Measurements from ENCODE around the gene RAB3GAP1. TPM values are rescaled to one million over a fixed set of nuclear protein-coding genes. Genes with fewer than 3 reads are reported as not detected.
A peak's percentile ranks its signal among the peaks of the same experiment; 100 is the strongest.
"Not testable (repeated sequence)": the region's sequence is repeated elsewhere in the genome, so short reads cannot be mapped to it uniquely, and the experiment has no call there.

Gene RAB3GAP1
- 63.6 TPM for total RNA-seq

DNA sequence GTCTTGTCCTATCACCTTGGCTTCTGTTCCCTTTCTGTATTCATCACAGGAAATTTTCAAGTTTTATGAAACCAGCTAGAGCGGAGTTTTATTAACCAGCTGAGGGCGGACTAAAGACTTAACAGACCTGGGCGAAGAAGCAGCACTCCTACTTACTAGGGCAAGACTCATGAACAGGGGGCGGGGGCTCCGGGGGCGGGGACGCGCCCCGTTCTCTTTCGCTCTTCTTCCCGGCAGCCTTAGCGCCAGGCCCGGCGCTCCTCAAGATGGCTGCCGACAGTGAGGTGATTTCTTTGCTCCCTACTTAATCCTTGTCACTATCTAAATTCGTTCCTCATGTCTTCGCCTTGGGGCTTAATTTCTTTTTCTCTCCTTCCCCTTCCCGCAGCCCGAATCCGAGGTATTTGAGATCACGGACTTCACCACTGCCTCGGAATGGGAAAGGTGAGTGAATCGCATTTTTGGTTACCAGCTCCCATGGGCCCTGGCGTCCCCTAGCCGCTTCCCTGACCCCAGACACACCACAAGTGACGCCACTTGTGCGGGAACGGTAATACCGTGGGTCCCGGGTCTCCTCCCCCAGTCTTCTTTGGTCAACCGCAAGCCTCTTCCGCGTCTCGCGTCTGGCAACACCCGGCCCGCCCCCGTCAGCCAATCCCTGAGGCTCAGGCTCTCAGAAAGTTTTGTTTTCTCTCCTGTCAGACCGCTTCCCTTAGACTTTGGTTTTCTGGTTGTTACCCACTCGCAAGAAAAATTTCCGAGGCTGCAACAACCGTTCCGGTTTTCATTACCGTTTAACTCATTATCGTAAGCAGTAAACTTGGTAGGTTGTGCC lies at the start of gene RAB3GAP1:
Gene RAB3GAP1, plus strand, starts transcription at position 251 of the 835 bp plus-strand sequence. Its CDS starts 16 bp downstream, at position 267.
- DNase-seq = peak; percentile 92

DNA sequence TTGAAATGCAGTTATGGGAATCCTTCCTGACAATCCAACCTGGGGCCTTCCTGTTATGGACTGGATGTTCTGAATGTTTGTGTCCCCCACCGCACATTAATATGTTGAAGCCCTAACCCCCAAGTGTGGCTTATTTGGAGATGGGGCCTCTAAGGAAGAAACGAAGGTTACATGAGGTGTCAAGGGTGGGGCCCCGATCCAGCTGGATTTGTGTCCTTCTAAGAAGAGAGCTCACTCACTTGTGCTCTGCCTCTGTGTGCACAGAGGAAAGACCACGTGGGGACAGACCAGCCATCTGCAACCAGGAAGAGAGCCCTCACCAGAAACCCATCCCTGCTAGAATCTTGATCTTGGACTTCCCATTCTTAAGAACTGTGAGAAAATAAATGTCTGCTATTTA lies 49.3 kb upstream of the RAB3GAP1 start:
- no peak for DNase-seq

DNA sequence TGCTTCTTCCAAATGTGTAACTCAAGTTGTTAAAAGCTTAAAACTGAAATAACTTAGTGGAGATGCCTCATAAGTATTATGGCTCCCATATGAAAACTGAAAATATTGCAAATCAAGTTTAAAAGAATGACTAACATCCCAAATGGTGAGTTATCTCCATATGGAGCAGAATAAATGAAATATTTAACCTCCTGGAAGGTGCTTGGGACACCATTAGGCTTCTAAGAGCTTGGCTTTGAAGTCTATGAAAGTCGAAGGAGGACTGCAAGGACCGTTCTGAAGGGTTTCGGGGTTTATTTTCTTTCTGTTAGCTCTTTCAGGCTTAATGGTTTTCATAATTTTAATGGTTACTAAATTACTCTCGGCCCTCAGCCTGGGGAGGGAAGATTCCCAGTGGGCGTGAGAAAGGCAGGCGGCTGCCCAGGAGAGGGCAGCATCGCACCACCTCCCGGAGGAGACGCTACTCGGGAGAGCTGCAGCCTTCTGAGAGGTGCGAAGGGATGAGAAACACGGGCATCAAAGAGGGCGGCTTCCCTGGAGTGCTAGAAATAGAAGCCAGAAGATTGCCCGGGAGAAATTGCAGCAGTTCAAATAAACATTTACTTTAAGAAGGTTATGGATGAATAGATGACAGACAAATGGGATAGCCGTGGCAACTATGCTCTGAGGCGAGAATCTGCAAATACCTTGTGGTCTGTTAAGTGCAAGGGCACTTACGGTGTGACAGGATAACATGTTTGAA lies 47.9 kb upstream of the RAB3GAP1 start:
- DNase-seq = peak; percentile 80

DNA sequence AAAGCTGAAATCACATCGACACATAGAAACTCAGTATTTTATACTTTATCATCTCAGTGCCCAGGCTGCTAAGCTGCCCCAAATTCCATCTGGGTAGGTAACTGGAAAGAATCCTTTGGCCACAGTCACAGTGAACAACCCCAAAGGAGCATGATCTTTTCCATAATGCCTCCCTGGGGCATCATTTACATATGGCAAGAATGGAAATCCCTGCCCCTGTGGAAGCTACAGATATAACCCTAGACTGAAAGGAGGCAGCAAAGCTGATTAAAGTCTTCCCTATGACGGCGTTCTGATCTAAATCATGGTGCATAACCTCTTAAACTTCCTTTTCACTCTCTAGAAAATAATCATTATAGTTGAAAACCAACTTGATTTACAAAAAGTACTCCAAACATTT lies 46.3 kb upstream of the RAB3GAP1 start:
- DNase-seq = no peak

DNA sequence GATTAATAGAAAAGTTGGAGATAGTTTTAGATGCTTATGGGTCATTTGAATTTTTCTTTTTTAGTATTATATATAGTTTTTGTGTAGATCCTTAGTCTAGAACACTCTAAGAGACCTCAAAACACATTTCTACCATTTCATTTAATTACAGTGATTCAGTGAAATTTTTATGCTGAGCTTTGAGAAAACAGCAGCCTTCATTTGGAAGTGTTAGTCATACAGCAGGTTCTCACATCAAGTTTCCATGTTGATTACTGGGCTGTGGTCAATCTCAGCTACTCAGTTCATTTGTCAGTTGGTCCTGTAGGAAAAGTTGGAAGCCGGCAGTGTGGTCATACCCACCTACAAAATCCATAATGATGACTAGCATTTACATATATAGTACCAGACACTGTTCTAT lies 42.8 kb upstream of the RAB3GAP1 start:
- DNase-seq = no peak

DNA sequence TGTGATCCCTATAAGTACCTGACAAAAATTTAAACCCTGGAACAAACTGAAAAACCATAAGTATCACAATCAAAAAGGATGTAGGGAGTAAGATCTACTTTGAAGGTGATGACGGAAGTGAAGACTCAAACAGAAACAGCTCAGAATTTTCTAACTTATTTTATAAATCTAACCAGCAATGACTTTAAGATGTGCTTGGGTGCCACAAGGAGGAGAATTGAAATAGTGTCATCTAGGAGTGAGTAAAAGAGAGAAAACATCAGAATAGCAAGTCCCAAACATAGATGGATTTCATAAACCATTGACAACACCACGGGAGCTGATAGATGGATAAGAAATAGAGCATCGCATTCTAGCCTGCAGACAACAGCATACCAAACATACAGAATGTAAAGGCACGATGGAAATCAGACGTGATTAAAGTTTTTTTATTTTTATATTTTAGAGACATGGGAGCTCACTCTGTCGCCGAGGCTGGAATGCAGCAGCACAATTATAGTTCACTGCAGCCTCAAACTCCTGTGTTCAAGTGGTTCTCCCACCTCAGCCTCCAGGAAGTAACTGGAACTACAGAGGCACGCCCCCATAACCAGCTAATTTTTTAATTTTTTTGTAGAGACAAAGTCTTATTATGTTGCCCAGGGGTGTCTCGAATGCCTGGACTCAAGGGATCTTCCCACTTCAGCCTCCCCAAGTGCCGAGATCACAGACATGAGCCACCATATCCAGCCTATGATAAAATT lies 41.7 kb upstream of the RAB3GAP1 start:
- DNase-seq = no peak

DNA sequence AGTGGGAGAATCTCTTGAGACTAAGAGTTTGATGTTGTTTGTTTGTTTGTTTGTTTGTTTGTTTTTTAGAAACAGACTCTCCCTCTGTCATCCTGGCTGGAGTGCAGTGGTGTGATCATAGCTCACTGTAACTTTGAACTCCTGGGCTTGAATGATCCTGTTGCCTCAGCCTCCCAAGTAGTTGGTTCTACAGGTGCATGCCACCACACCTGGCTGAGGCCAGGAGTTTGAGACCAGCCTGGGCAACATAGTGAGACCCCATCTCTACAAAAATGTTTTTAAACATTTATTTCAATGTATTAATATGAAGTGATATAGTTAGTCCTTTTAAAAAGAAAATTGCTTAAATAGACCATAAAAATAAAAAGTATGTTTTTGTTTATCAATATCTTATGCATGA lies 40.5 kb upstream of the RAB3GAP1 start:
- no peak for DNase-seq

DNA sequence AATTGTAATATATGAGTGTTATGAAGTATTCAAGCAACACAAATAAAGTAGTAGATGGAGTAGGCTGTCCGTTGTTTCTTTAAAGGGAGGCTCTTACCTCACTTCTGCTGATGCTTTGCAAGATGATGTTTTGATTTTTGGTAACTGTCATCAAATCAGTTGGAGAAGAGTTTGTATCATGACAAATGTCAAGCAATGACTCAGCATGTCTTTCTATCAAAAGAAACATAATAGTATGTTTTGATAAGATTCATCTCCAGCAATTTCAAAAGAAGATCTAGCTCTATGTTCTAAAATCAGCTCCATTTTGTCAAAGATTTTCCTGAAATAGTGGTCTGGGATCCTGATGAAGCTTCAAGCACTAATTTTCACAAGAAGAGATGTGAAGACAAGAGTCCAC lies 30.5 kb upstream of the RAB3GAP1 start:
- DNase-seq = no peak

DNA sequence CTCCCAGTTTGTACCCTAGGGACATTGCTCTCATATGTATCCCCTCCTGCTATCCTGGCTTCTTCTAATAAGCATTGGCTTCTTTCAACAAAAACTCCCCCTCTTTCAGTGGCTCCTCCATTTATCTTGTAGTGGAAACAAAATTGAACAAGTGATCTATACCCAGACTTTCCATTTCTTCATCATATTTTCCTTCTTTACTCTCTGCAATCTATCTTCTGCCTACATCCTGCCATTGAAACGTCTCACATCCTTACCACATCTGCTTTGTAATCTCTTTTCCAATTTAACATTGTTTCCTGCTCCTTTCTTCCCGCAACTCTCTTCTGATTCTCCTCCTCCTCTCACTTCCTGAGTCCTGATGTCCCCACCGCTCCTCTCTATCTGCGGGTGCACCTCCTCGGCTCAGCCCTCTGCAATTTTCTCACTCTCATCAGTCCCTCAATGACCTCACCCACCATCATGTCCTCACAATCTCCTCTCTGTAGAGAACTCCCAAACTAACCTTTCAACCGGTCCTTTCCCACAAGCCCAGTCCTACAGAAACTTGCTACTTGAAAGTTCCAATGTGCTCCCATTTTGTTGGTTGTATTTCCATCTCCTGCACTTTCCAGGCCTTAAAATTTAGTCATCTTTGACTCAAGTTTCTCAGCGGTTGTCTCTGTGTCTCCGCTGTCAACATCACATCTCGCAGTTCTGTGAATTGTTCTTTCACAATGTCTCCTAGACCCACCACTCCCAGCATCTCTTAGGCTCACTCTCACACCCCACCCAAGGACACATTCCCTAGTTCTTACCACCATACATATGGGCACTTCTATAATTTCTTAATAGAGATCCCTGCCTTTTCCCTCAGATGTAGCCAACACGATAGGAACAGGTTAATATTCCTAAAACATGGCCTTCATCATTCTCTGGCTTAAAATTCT lies 28.9 kb upstream of the RAB3GAP1 start:
- DNase-seq = no peak

DNA sequence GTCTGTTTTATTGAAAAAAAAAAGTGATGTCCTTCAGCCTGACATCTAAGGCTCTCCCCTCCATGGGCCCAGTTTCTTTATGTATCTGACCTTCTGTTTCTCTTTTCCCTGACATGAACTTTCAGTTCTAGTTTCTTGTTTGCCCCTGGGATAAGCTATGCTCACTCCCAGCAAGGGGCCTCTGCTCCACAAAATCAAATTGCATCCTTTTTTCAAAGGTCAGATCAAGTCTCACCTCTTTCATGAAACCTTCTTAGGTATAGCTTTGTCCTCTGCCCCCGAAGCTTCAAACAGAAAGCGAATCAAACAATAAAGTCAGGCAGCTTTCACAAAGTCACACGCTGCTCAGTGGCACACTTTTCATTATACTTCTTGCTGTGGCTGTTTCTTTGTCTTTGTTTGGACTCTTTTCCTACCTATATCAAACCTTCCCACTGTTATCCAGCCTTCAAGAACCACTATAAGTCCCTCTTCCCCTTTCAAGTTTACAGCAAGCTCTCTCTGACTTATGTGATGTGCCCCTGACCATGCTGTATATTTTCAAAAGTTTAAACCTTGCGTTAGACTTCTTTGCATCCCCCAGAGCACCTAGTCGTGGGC lies 28.1 kb upstream of the RAB3GAP1 start:
- DNase-seq = no peak

DNA sequence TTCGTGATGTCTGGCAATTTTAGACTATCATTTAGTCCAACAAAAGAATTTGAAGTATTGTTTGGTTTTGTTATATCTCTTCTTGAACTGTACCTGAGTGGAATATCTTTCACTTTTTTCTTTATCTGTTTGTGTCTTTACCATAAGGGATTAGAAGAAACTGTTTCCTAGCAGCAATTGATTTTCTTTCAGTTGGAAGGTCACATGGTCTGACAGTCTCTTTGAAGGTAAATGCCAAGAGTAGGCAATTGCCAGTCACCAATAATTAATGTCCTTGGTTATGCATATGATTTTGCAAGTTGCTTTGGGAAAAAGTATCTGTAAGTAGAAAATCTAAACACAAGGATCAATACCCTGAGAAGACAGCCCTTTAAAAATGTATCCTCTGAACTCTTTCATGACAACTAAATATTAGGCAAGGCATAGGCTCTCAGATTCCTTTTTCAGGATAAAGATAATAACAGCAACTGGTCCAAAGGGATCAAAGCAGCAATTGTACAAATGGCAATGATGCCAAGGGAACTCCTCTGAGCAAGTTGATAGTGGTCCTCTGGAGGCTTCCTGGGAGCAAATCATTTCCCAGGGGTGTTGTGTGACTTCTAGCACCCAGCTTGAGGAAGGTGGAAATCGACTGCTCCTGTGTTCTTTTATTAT lies 22.5 kb upstream of the RAB3GAP1 start:
- DNase-seq = no peak

DNA sequence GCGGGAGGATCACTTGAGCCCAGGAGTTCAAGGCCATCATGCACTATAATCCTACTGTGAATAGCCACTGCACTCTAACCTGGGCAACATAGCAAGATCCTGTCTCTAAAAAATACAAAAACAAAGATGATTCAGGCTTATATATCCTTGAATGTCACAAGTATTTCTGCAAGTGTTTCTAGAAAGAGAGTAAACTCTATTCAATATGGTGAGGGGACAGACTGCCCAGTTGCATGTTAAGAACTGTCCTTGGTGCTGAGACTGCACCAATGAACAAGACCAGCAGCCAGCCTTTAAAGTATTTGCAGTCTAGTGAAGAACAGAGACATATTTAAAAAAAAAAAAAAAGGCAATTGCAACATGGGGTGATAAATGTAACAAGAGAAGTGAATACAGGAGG lies 21.3 kb upstream of the RAB3GAP1 start:
- peak; percentile 45 for DNase-seq

DNA sequence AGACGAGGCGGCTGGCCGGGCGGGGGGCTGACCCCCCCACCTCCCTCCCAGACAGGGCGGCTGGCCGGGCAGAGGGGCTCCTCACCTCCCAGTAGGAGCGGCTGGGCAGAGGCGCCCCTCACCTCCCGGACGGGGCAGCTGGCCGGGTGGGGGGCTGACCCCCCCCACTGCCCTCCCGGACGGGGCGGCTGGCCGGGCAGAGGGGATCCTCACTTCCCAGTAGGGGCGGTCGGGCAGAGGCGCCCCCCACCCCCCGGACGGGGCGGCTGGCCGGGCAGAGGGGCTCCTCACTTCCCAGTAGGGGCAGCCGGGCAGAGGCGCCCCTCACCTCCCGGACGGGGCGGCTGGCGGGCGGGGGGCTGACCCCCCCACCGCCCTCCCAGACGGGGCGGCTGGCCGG lies 18.9 kb upstream of the RAB3GAP1 start:
- not testable (repeated sequence) for DNase-seq

DNA sequence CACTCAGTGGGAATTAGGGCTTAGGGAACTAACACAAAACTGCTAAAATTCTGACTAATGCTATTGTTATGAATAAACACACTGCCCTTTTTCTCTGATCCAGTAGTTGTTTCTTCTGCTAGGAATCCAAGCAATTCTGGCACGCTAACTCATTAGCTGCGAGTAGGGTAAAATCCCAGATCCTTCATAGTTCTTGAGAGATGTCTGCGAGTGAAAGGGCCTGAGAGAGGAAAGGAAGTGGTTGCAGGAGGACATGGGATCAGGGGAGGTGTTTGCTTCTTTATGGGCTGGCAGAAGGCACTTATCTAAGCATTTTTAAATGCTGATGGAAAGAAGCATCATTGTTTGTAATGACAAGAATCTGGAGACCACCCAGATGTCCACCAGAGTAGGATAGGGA lies 14.3 kb upstream of the RAB3GAP1 start:
- DNase-seq = no peak

DNA sequence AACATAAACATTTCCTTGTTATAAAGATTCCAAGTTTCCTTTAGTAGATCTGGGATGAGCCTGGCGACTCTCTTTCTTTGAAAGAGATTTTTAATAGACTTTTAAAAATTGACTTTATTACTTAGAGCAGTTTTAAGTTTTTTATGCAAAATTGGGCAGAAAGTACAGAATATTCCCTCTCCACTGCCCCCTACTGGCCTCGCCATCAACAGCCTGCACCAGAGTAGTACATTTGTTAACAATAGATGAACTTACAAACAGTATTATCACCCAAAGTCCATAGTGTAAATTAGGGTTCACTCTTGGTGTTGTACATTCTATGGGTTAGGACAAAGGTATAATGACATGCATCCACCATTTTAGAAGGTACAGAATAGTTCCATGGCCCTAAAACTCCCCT lies 8.7 kb upstream of the RAB3GAP1 start:
- DNase-seq = no peak

DNA sequence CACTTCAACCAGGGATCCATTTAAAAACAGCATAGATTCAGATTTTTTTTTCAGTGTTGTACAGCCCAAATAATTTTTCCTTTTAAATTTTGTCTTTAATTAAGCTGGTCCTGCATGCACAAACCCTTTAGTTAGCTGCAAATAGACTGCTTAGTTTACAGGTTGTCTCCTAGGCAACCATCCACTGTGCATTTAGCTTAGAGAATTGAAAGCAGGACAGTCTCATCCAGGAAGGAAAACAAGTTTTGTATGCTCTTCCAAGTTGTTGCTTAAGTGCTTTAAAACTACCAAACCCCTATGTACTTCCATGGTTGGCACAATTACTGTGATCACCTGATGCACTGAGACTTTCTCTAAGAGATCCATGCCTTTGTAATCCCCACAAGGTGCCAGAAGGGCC lies 4.8 kb upstream of the RAB3GAP1 start, which contains the start of gene MAP3K19:
Gene MAP3K19, minus strand, starts transcription at position 148 of the 400 bp plus-strand sequence. CDS start 22,800 bp downstream, outside the sequence.
- DNase-seq = peak; percentile 41

DNA sequence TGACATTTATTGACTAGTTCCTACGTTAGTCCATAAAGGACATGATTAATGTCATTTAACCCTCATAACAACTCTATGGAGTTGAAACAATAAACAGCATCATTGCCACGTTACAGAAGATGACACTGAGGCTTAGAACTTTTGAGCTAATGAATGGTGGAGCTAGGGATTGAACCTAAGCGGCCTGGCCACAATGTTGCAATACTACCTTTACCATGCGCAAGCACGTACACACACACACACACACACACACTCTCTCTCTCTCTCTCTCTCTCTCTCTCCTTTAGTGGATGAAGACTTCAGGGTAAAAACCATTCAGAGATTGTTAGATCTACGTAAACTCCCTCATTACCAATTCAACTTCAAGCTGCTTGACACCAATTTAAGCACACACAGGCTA lies 4.0 kb upstream of the RAB3GAP1 start:
- DNase-seq = no peak

DNA sequence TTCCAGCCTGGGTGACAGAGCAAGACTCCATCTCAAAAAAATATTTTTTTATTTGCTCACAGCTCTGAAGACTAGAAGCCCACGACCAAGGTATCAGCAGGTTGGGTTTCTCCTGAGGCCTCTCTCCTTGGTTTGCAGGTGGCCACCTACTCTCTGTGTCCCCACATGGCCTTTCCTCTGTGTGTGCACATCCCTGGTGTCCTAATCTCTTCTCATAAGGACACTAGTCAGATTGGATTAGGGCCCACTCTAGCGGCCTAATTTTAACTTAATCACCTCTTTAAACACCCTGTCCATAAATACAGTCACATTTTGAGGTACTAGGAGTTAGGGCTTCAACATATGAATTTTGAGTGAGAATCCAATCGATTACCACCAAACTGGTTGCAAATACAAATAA lies 2.0 kb upstream of the RAB3GAP1 start:
- DNase-seq = no peak

DNA sequence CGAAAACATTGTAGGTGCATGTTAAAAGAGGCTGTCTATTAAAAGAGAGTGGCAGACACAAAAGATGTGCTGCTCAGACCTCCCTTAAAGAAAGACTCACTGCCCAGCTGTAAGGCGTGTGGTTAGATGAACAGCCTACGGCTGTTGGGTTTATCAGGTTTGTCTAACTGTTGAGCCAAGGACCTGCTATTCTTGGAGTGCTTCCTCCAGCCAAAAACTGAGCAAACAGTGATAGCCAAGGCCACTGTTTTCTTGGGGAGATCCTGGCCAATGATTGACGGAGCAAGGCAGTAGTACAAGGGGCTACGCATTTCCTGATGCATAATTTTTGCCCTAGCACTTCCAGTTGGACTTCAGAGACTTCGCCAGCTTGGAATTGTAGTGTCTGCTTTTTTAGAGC lies 1.4 kb upstream of the RAB3GAP1 start:
- no peak for DNase-seq

DNA sequence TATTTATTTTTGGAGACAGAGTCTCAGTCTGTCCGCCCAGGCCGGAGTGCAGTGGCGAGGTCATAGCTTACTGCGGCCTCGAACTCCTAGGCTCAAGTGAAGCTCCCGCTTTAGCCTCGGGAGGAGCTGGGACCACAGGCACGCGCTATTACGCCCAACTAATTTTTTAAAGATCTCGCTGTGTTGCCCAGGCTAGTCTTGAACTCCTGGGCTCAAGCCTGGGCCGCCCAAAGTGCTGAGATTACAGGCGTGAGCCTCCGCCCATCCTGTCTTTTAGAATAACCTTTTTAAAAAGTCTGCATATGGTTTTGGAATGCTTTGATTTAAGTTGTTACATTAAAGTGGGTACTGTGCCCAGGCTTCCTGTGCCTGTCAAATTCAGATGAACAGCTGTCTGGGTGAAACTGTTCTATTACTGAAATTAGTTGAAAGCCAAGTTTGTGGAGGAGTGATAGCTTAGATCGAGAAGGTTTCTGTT lies 944 bp downstream of the RAB3GAP1 start:
- no peak for DNase-seq

All from tongue (tissue), 2 donors.